OCI-M2 (cell line): Measurements from ENCODE around the gene ADA.
A peak's percentile ranks its signal among the peaks of the same experiment; 100 is the strongest.

Source experiments
- DNase-seq: peaks from one replicate; lab custom pipeline; 2025; ENCODE audit not compliant: unreplicated experiment; lab: John Stamatoyannopoulos, UW

The ADA gene

DNA sequence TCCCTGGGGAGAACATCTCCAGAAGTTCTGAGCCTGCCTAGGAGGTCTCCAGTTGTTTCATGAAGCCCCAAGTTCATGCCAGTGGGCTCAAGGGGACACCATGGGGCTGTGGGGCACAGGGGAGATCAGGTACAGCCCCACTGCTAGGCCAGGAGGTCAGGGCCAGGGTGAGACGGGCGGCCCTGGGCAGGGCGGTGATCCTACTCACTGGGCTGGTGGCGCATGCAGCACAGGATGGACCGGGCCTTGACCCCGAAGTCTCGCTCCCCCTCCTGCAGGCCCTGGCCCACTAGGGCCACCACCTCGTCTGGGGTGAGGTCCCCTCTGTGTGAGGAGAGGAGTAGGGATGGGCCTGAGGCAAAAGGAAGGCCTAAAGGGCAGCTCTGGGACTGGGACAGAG lies 26.1 kb downstream of the ADA start:
- no peak for DNase-seq

DNA sequence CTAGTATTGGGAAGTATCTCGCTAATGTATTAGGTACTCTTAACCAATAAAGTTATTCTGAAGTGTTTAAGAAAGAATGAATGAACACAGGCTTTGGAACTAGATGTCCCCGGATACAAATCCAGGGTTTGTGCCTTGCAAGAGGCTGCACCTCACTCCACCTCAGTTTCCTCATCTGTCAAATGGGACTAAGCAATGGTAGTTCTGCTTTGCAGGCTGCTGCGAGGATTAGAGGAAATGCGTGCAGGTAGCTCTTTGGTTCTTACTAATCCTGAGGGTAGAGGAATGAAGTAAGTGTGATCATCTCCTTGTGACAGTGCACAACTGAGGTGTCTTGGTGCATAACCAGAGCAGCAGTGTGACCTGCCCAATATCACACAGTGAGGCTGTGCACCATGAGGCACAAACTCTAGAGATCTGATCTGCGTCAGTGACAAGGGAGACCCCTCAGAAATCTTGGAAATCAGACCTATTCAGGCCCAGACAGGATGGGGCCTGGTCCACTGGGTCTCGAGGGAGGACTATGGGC lies 26.7 kb downstream of the ADA start:
- DNase-seq: no peak

DNA sequence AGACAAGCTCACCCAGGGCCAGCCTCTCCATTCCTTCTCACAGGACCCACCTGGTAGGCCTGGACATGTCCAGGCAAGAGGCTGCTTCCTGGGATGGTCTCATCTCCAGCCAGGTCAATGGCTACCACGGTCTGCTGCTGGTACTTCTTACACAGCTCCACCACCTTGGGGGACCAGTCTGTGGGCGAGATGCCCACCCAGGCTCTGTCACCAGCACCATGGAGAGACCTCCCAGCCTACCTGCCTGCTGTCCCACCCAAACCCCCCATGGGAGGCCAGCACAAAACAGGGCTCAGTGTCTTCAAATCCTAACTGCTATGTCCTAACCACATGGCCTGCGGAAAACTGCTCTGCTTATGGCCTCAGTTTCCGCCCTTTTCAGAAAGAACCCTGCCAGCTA lies 27.3 kb downstream of the ADA start:
- DNase-seq: no peak

DNA sequence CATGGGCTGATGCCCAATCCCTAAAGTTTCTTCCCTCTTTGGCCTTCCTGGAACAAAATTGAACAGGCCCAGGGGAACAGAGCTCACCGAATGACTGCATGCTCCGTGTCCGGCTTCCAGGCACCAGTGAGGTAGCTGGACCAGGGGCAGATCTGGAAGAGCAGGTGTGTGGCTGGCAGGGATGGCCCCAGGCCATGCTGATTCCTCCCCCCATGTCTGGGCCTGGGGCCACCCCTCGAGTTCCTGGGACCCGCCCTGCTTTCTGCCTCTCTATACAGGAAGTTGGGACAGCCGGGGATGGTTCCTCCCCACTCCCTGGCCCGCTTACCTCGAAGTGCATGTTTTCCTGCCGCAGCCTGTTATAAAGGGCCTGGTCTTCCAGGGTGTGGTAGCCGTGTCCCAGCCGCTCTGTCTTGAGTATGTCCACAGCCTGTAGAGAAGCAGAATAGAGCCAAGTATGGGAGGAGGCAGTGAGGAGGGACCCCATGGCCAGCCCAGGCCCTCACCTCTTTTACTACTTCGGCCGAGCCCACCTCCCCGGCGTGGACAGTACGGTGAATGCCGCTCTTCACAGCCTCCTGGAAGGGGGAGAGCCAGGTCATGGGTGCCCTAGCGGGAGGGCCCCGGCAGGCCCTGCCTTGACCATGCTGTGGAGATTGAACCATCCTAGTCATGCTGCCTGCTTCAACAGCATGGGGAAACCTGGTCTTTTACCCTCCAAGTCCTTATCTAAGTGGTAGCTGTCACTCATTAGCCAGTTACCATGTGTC lies 28.8 kb downstream of the ADA start:
- no peak for DNase-seq

DNA sequence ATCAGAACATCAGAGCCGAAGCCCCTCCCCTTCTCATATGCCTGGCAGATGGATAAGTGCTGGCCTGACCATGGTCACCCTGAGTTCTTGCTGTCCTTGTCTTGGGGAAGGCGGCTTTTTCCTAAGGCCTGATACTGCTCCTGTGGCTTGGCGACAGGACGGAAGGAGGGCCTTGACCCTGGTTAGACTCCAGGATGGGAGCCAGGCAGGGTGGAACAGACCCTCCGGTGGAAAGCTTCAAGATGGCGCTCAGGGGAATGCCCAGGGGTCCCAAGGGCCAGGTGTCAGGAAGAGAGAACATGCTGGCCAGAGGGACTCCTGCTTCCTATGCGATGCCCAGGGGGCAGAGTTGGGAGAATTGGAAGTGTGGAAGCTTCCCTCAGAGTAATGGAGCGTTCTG lies 29.6 kb downstream of the ADA start:
- no peak for DNase-seq

DNA sequence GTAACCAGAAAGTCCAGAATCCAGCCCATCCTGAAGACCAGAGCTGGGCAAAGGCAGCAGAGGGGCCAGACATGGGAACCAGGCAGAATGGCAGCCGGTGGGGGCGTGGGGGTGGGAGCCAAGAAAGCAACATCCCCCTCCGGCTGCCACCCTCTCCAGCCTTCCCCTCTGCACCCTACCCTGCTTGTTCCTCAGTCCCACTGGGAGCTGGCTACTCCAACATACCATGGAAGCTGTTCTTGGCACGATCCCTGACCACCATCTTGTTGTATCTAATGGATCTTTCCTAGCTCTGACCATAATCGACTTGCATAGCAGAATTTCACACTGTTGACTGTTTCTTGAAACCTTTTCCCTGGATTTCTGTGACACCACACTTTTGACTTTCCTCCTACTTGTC lies 30.2 kb downstream of the ADA start:
- no peak for DNase-seq

DNA sequence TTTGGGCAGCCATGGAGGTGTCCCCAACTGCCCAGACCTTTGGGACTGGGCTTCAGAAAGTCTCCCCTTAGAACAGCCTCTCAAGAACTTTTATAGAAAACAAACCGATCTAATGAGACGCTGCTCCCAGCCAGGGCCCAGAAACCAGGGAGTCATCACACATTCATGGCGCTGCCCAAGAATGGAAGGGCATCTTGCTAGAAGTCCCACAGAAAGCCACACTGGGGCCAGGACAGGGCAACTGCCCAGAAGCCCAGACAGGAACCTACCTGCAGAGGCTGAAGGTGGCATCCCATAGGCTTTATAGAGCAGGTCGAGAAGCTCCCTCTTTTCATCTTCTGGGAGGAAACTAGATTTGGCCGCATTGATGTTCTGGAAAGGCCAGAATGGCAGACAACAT lies 31.5 kb downstream of the ADA start:
- no peak for DNase-seq

DNA sequence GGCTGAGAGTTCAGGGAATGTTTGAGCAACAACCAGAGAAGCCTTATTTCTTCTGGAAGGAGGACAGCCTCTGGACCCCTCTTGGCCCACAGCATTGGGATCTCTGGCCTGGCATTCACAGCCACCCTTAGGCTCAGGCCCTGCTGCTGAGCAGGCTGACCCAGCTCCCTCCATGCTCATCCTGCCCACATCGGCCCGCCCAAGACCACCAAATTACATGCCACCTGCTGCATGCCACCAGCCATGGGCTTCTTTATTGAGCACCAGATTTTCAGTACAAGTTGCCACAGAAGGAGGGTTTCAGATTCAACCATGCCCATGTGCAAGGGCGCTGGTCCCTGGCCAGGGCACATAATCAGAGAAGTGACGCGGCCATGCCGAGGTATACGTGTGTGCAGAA lies 32.2 kb downstream of the ADA start:
- no peak for DNase-seq

DNA sequence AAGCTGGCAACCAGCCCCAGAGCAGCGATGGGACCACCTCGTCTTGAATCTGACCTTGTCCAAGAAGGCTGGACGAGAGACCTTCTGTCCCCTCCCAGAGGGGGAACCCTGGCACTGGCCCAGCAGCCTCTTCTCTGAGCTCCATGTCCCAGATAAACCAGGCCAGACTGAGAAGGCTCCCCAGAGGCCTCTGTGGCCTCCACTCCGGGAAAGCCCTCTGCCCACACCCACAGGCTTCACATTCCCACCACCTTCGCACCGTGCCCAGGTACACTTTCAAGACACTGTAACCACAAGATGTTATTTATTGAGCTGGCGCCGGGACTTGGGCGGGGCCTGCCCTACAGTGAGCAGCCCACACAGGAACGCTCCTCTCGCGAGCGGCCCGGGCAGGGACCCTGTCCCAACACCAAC lies 33.2 kb downstream of the ADA start:
- no peak for DNase-seq

DNA sequence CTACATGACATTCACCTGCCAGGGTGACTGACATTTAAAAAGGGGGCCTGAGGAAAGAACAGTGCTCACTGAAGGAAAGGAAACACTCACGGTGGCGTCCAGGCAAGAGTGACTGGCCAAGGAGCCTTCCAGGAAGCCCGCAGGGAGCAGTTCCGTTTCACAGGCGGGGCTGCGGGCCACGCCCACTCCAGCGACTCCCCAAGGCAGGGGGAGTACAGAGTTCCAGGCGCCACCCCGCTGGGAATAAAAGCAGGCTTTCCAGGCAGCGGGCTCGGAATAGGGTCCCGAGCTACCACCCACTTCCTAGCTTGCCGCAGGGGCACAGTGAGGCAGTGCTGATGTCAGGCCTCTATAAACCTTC lies 34.9 kb downstream of the ADA start:
- DNase-seq: no peak

DNA sequence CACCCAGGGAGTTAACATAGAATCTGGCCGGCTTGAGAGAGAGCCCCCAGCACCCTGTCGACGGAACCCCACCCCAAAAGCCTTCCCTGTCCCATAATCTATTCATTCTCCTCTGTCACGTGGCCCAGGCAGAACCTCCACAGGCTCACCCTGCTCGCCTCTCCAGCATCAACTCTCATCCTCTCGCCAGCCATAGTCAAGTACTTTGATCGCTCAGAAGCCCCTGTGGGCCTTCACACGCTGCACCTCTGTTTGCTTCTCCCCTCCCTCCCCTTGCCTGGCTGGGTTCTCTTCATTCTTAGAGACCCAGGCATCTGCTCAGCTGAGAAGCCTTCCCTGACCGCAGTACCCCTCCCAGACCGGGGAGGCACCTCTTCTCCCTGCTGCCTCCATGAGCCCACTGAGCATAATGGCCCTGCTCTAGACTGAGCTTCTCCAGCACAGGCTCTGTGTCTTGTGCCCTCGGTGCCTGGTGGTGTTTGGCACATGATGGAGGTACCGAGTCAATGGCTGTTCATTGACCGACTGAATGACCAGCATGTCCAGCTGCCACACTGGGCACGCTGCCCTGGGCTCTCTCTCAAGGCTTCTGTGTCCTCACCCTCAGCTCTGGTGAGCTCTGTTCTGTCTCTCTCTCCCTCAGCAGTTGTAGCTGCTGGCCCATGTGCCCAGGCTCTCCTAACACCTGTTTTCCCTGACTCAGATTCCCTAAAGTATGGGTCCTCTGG lies 35.5 kb downstream of the ADA start:
- no peak for DNase-seq

DNA sequence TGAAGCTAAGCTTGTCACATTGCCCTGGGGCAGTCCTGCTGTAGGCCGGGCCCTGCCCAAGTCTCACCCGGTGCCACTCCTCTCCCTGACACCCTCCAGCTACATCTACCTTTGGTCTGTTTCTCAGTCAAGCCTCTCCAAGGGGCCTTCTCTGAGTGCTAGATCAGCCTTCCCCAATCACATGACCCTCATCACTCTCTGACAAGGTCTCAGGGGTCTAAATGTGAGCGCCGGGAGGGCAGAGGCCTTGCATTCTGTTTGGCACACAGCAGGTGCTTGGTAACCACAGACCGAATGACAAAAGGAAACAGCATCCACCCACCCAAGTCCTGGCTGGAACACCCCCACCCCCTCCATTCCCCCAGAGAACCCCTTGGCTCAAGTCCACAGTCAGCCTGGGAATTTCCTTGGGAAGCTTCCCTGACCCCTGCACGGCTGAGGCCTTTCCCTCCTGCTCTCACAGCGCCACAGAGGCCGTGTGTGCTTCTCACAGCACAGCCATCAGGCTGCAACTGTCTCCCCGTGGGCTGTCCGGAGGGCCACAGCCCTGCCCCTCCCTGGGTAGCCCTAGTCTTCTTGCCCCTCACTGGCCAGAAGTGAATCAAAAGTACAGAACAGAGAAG lies 36.2 kb downstream of the ADA start:
- no peak for DNase-seq

DNA sequence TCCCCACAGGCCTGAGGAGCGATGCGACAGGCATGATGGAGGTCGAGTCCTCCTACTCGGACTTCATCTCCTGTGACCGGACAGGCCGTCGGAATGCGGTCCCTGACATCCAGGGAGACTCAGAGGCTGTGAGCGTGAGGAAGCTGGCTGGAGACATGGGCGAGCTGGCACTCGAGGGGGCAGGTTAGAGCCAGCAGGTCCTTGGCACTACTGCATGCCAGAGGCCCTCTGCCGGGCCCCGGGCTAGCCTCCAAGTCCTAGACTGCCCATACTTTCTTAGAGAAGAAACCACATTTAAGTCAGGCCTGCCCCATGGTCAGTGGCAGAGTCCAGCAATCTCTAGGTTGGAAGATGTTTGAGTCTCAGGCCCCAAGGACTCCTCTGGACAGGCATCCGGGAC lies 37.0 kb downstream of the ADA start:
- no peak for DNase-seq

DNA sequence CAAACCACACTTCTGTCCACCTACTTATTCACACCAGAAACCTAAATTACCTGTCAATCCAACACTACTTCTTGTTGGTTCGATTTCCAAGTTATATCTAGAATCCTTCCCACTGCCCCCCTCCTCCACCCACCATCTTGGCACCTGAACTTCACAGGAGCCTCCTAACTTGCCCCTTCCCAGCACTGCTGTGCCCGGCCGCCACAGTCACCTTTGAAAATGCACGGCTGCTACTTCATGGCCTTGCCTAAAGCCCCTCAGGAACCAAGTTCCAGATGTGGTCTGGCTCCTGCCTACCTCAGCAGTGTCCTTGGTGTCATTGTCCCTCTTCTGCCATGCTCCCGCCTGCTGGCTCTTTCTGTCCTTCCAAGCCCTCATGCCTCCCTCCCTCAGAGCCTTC lies 37.9 kb downstream of the ADA start:
- no peak for DNase-seq

DNA sequence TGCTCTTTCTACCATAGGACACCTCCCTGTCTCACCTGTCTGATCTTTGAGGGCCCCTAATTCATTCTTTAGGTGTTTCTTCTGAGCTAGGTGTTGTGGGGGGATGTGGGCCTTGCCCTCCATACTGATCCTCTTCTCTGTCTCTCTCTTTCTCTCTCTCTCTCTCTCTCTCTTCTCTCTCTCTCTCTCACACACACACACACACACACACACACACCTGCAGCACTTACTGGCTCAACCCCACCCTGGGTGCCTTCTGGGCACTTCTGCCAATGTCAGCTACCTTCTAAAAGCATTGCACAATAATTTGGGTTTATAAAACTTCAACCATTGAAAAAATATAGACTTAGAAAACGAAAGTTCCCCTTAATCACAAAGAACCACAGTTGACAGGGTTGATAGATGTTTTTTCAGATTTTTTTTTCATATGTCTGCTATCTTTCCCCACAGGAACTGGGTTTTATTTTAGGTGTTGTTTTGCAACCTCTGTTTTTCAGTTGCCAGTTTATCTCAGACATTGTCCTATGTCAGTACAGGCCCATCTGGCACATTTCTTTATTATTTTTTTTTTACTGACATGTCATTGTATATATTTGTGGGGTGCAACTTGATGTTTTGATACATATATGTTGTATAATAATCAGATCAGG lies 41.1 kb downstream of the ADA start:
- no peak for DNase-seq

DNA sequence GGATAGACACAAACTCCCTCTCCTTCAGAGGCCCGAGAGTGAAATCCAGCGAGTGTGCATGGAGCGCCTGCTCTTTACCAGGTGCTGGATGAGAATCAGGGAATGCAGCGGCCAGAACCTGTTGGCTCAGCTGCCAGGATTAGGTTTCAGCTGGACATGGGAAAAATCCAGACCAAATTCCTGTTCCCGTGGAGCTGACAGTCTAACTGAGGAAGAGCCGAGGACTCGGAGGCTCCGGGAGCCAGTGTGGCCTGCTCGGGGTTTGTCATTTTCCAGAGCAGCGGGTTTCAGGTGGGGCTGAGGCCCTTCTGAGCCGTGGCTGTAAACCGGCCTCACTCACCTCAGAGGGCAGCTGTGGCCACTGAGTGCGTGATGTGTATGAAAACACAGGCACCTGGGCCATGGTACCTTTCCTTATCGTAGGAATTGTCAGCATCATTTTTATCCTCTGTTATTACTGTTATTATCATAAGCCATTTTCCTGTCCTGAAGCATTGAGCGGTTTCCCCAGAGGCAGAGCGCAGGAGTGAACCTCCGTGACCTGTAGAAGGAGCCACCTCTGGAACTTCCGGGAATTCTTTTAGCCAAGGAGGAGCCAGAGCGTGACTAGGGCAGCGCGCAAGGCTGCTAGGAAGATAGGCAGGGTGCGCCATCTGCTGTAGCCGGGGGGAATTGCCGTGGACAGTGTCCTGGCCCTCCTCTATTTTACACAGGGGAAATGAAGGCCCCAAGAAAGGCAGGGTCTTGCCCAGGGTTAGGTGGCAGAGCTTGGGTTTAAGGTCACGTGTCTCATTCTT lies 41.8 kb downstream of the ADA start:
- DNase-seq: peak; percentile 85

DNA sequence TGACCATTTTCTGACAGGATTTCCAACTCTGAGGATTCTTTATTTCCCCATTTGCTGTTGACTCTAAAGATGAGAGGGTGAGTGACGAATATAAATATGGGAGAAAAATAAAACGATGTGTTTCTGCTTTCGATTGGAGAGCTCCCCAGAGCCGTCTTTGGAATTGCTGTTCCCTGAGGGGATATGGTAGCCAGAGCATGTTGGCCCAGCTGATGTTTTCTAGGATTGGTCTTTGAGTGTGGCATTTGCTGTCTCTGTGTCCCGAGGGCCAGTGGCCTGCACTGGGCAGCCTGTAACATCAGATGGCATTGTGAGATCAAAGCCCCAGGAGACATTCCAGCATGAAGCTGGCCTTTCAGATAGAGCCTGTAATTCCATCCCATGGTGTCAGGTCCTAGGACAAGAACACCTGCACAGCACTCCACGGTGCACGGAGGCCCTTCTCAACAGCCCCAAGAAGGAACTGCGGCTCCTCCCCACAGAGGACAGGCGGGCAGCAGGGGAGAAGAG lies 42.4 kb downstream of the ADA start:
- no peak for DNase-seq

DNA sequence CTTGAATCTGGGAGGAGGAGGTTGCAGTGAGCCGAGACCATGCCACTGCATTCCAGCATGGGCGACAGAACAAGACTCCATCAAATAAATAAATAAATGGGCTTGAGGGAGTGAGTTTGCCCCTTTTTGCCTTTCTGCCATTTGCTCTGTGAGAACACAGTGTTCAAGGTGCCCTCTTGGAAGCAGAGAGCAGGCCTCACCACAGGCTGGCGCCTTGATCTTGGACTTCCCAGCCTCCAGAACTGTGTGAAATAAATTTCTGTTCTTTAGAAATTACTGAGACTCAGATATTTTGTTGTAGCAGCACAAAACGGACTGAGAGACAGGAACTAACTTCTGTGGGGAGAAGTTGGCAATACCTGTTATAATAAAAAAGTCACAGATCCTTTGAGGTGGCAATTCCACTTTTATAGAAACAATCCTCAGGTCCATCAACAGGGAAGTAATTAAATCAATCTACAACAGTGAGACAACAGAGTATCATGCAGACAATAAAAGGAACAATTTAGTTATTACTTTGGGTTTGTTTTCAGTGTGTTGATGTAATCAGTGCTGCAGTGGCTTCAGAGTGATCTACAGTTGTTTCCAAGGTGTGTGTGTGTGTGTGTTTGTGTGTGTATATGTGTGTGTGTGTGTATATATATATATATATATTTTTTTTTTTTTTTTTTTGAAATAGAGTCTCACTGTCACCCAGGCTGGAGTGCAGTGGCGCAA lies 44.6 kb downstream of the ADA start:
- DNase-seq: no peak

DNA sequence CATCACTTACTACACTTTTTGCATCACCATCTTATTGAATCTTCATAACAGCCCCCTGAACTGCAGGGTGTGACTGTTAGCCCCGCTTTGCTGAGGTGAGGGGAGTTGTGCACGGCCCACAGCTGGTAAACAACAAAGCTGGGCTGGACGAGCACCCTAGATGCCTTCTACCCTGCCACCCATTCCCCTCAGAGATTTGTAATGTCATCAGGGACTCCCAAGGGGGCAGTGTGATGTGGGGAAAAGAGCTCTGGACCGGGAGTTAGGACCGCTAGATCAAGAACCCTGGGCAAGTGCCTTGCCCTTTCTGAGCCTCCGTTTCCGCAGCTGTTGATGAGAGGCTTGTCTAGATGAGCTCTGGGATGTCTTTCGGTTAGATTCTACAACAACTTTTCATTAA lies 48.2 kb downstream of the ADA start:
- DNase-seq: no peak

DNA sequence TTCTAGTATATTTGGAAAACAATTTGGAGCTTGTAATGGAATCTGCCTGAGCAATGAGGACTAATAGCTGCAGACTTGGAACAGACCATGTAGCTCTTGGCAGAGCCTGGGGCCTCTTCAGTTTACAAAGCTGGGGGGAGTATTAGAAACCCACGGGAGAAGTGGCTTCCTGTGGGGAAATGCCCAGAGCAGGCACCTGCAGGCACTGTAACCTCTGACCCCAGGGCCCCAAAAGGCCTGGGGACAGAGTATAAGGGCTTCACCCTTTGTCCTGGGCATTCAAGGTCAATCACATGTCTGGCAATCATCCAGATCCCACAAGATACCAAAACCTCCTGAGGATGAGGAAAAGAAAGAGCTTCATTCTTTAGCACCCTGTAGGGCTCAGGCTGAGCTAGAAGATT lies 49.7 kb downstream of the ADA start:
- DNase-seq: no peak
